ENCODE data around the gene MYOC.
"Not testable (repeated sequence)": the region's sequence is repeated elsewhere in the genome, so short reads cannot be mapped to it uniquely, and the experiment has no call there.

Gene MYOC

GRCh38 chr1:171606402-171606941 lies 46.0 kb downstream of the MYOC start:
- DNase-seq (ENCODE audit: low spot score), result no peak

GRCh38 chr1:171603042-171603441 lies 49.4 kb downstream of the MYOC start:
- not testable (repeated sequence) for DNase-seq (ENCODE audit: low spot score)

- DNase-seq (ENCODE audit: low spot score), result no peak
Observed at GRCh38 chr1:171600862-171601261, 51.6 kb downstream of the MYOC start.

GRCh38 chr1:171600310-171600709 lies 52.2 kb downstream of the MYOC start:
- not testable (repeated sequence) for DNase-seq (ENCODE audit: low spot score)

GRCh38 chr1:171597203-171597602 lies 55.3 kb downstream of the MYOC start:
- DNase-seq (ENCODE audit: low spot score), result no peak

GRCh38 chr1:171596705-171597104 lies 55.8 kb downstream of the MYOC start:
- DNase-seq (ENCODE audit: low spot score), result no peak

- no peak for DNase-seq (ENCODE audit: low spot score)
Observed at GRCh38 chr1:171596119-171596518, 56.4 kb downstream of the MYOC start.

- DNase-seq (ENCODE audit: low spot score), result no peak
Observed at GRCh38 chr1:171595324-171595723, 57.2 kb downstream of the MYOC start.

GRCh38 chr1:171590022-171590421 lies 62.5 kb downstream of the MYOC start:
- DNase-seq (ENCODE audit: low spot score), result no peak

- no peak for DNase-seq (ENCODE audit: low spot score)
Observed at GRCh38 chr1:171588230-171588629, 64.3 kb downstream of the MYOC start.

GRCh38 chr1:171585715-171586114 lies 66.8 kb downstream of the MYOC start:
- DNase-seq (ENCODE audit: low spot score), result no peak

All from CD4-positive, alpha-beta T cell treated with Interleukin-6 at 100 ng/mL for 8 hours (primary cell).